ENCODE data around the gene MLPH. TPM values are rescaled to one million over a fixed set of nuclear protein-coding genes. Genes with fewer than 3 reads are reported as not detected.

MLPH gene
- total RNA-seq, 1 donor from 2014 or later, result not detected

- H3K4me3 Mint-ChIP-seq, result no peak overlapping the region
- no peaks in the 10 kb centered on the region for H3K4me1 Mint-ChIP-seq (ENCODE audit: low read depth)
- H3K9me3 Mint-ChIP-seq, result no peaks in the 10 kb centered on the region
- intact Hi-C loops (cut with micrococcal nuclease), result loop anchor here (1.0 kb wide), 3 partner anchors 59 to 391 kb away; no protein-coding TSS in a partner anchor
- H3K27me3 Mint-ChIP-seq (ENCODE audit: insufficient read depth), result peaks cover 3% of the 10 kb centered on the region
- DNase-seq (ENCODE audit: low spot score), result peak; percentile 57
- no peak overlapping the region for H3K27ac Mint-ChIP-seq
- H3K36me3 Mint-ChIP-seq (ENCODE audit: low read depth), result no peaks in the 10 kb centered on the region
These were observed 25.9 kb downstream of the MLPH start for GRCh38 chr2:237512774-237513466.

GRCh38 chr2:237513693-237514092 lies 26.6 kb downstream of the MLPH start:
- H3K27me3 Mint-ChIP-seq (ENCODE audit: insufficient read depth), result no peaks in the 10 kb centered on the region
- intact Hi-C loops (cut with micrococcal nuclease), result loop anchor here (1.0 kb wide), 2 partner anchors 232 to 391 kb away; no protein-coding TSS in a partner anchor
- no peak overlapping the region for H3K4me3 Mint-ChIP-seq
- H3K36me3 Mint-ChIP-seq (ENCODE audit: low read depth), result no peaks in the 10 kb centered on the region
- H3K9me3 Mint-ChIP-seq, result no peaks in the 10 kb centered on the region
- H3K4me1 Mint-ChIP-seq (ENCODE audit: low read depth), result no peaks in the 10 kb centered on the region
- DNase-seq (ENCODE audit: low spot score), result no peak
- H3K27ac Mint-ChIP-seq, result no peak overlapping the region

GRCh38 chr2:237514474-237515130 lies 27.6 kb downstream of the MLPH start:
- no peak overlapping the region for H3K4me3 Mint-ChIP-seq
- no peaks in the 10 kb centered on the region for H3K4me1 Mint-ChIP-seq (ENCODE audit: low read depth)
- H3K9me3 Mint-ChIP-seq, result no peaks in the 10 kb centered on the region
- intact Hi-C loops (cut with micrococcal nuclease), result loop anchor here (1.0 kb wide), 1 partner anchor 231 kb away; no protein-coding TSS in a partner anchor
- no peak overlapping the region for H3K27ac Mint-ChIP-seq
- H3K36me3 Mint-ChIP-seq (ENCODE audit: low read depth), result no peaks in the 10 kb centered on the region
- no peak for DNase-seq (ENCODE audit: low spot score)
- no peaks in the 10 kb centered on the region for H3K27me3 Mint-ChIP-seq (ENCODE audit: insufficient read depth)

GRCh38 chr2:237515166-237515565 lies 28.1 kb downstream of the MLPH start:
- Mint-ChIP-seq H3K27me3 (ENCODE audit: insufficient read depth) (no peaks in the 10 kb centered on the region), H3K36me3 (ENCODE audit: low read depth) (no peaks in the 10 kb centered on the region), H3K4me3 (no peak overlapping the region), H3K27ac (no peak overlapping the region), H3K4me1 (ENCODE audit: low read depth) (no peaks in the 10 kb centered on the region), H3K9me3 (no peaks in the 10 kb centered on the region)
- no peak for DNase-seq (ENCODE audit: low spot score)
- intact Hi-C loops (cut with micrococcal nuclease), result no loop called here

GRCh38 chr2:237515621-237516275 lies 28.7 kb downstream of the MLPH start:
- intact Hi-C loops (cut with micrococcal nuclease), result no loop called here
- no peaks in the 10 kb centered on the region for H3K36me3 Mint-ChIP-seq (ENCODE audit: low read depth)
- no peaks in the 10 kb centered on the region for H3K9me3 Mint-ChIP-seq
- H3K27ac Mint-ChIP-seq, result no peak overlapping the region
- no peak overlapping the region for H3K4me3 Mint-ChIP-seq
- H3K27me3 Mint-ChIP-seq (ENCODE audit: insufficient read depth), result no peaks in the 10 kb centered on the region
- no peaks in the 10 kb centered on the region for H3K4me1 Mint-ChIP-seq (ENCODE audit: low read depth)
- DNase-seq (ENCODE audit: low spot score), result no peak

GRCh38 chr2:237517163-237517562 lies 30.1 kb downstream of the MLPH start:
- no peak overlapping the region for H3K4me3 Mint-ChIP-seq

GRCh38 chr2:237517990-237518389 lies 30.9 kb downstream of the MLPH start:
- no peak overlapping the region for H3K27ac Mint-ChIP-seq
- no peak overlapping the region for H3K4me3 Mint-ChIP-seq
- intact Hi-C loops (cut with micrococcal nuclease), result no loop called here
- no peak for DNase-seq (ENCODE audit: low spot score)
- no peaks in the 10 kb centered on the region for H3K9me3 Mint-ChIP-seq
- H3K36me3 Mint-ChIP-seq (ENCODE audit: low read depth), result no peaks in the 10 kb centered on the region
- no peaks in the 10 kb centered on the region for H3K27me3 Mint-ChIP-seq (ENCODE audit: insufficient read depth)
- no peaks in the 10 kb centered on the region for H3K4me1 Mint-ChIP-seq (ENCODE audit: low read depth)

More at GRCh38 chr2:237517163-237517562, 30.1 kb downstream of the MLPH start:
- H3K4me1 Mint-ChIP-seq (ENCODE audit: low read depth), result no peaks in the 10 kb centered on the region
- H3K27me3 Mint-ChIP-seq (ENCODE audit: insufficient read depth), result no peaks in the 10 kb centered on the region
- H3K9me3 Mint-ChIP-seq, result no peaks in the 10 kb centered on the region
- H3K27ac Mint-ChIP-seq, result no peak overlapping the region
- intact Hi-C loops (cut with micrococcal nuclease), result no loop called here
- DNase-seq (ENCODE audit: low spot score), result no peak
- no peaks in the 10 kb centered on the region for H3K36me3 Mint-ChIP-seq (ENCODE audit: low read depth)

GRCh38 chr2:237519506-237520245 lies 32.6 kb downstream of the MLPH start:
- Mint-ChIP-seq H3K36me3 (ENCODE audit: low read depth) (no peaks in the 10 kb centered on the region), H3K9me3 (no peaks in the 10 kb centered on the region), H3K27ac (no peak overlapping the region), H3K4me1 (ENCODE audit: low read depth) (no peaks in the 10 kb centered on the region), H3K27me3 (ENCODE audit: insufficient read depth) (no peaks in the 10 kb centered on the region), H3K4me3 (no peak overlapping the region)
- no peak for DNase-seq (ENCODE audit: low spot score)
- intact Hi-C loops (cut with micrococcal nuclease), result no loop called here

- Mint-ChIP-seq H3K27me3 (ENCODE audit: insufficient read depth) (no peaks in the 10 kb centered on the region), H3K4me3 (no peak overlapping the region), H3K4me1 (ENCODE audit: low read depth) (no peaks in the 10 kb centered on the region), H3K36me3 (ENCODE audit: low read depth) (no peaks in the 10 kb centered on the region), H3K9me3 (no peaks in the 10 kb centered on the region), H3K27ac (no peak overlapping the region)
- no peak for DNase-seq (ENCODE audit: low spot score)
- intact Hi-C loops (cut with micrococcal nuclease), result no loop called here
These were observed 33.2 kb downstream of the MLPH start for GRCh38 chr2:237520290-237520689.

- H3K27me3 Mint-ChIP-seq (ENCODE audit: insufficient read depth), result no peaks in the 10 kb centered on the region
- no peak for DNase-seq (ENCODE audit: low spot score)
- H3K36me3 Mint-ChIP-seq (ENCODE audit: low read depth), result no peaks in the 10 kb centered on the region
- intact Hi-C loops (cut with micrococcal nuclease), result no loop called here
- H3K27ac Mint-ChIP-seq, result no peak overlapping the region
- H3K4me3 Mint-ChIP-seq, result no peak overlapping the region
- no peaks in the 10 kb centered on the region for H3K9me3 Mint-ChIP-seq
- no peaks in the 10 kb centered on the region for H3K4me1 Mint-ChIP-seq (ENCODE audit: low read depth)
These were observed 37.6 kb downstream of the MLPH start for GRCh38 chr2:237524631-237525030.

GRCh38 chr2:237525559-237526157 lies 38.6 kb downstream of the MLPH start:
- no peak overlapping the region for H3K27ac Mint-ChIP-seq
- no peak for DNase-seq (ENCODE audit: low spot score)
- H3K4me1 Mint-ChIP-seq (ENCODE audit: low read depth), result no peaks in the 10 kb centered on the region
- intact Hi-C loops (cut with micrococcal nuclease), result no loop called here
- H3K27me3 Mint-ChIP-seq (ENCODE audit: insufficient read depth), result no peaks in the 10 kb centered on the region
- H3K4me3 Mint-ChIP-seq, result no peak overlapping the region
- H3K36me3 Mint-ChIP-seq (ENCODE audit: low read depth), result no peaks in the 10 kb centered on the region
- no peaks in the 10 kb centered on the region for H3K9me3 Mint-ChIP-seq

- Mint-ChIP-seq H3K4me1 (ENCODE audit: low read depth) (no peaks in the 10 kb centered on the region), H3K27me3 (ENCODE audit: insufficient read depth) (no peaks in the 10 kb centered on the region), H3K4me3 (no peak overlapping the region), H3K36me3 (ENCODE audit: low read depth) (no peaks in the 10 kb centered on the region), H3K9me3 (no peaks in the 10 kb centered on the region), H3K27ac (no peak overlapping the region)
- intact Hi-C loops (cut with micrococcal nuclease), result no loop called here
- no peak for DNase-seq (ENCODE audit: low spot score)
These were observed 40.2 kb downstream of the MLPH start for GRCh38 chr2:237527233-237527632.

All from activated T-helper 1 cell treated with anti-CD3 and anti-CD28 coated beads, Interleukin-12 subunit alpha, Interleukin-12 subunit beta, Interleukin-2, Interleukin-4 antibody, amounts not matched to agents 30 ng/mL and 10 ng/mL and 1 ng/mL, durations not matched to agents 14 hours and 24 hours and 36 hours (primary cell).